ENCODE results near the gene OXGR1. TPM values are rescaled to one million over a fixed set of nuclear protein-coding genes. Genes with fewer than 3 reads are reported as not detected.

The OXGR1 gene
- total and polyA plus RNA-seq, 2 of the 4 experiments (the other 2 are of a cell fraction): not detected

DNA sequence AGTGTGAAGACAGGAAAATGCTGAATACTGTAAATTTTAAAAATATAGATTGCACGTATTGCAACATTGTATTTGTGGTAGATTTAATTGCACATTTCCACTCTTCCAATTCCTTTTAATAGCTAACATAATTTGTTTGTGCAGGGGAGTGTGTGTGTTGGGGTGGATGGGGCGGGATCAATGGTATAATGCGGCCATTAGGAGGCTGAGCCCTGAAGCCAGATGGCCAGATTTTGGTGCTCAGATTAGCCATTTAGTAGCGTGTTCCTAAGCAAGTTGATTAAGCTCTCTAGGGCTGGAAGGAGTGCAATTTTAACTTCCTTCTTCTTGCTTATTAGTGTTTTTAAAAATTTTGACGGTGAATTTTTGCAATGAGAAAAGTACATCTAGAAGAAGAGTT, 5.8 kb downstream of the OXGR1 start:
- no peak overlapping the region for H3K23ac ChIP-seq (ENCODE audit: low read depth, low read length)
- CTCF ChIA-PET: interaction anchor here (0.8 kb wide), 1 partner anchor 171 kb away, joined by 3 read pairs; no protein-coding TSS in a partner anchor

More for the DNA sequence above, 5.8 kb downstream of the OXGR1 start:
- in situ Hi-C loops (cut with MboI; ENCODE audit: low sequenced_read_pairs): no loop called here
- TF ChIP-seq NFE2L2 (IDR thresholded peaks at IDR 0.05; ENCODE audit: low read depth, low read length) (no peak), MAFK (IDR thresholded peaks at IDR 0.05; ENCODE audit: low read depth, low read length) (no peak), USF2 (IDR thresholded peaks at IDR 0.05; ENCODE audit: low read depth, low read length) (no peak), RAD21 (IDR thresholded peaks at IDR 0.05; ENCODE audit: low read length) (no peak), RCOR1 (IDR thresholded peaks at IDR 0.05; ENCODE audit: insufficient replicate concordance, low read length) (no peak), MAZ (IDR thresholded peaks at IDR 0.05; ENCODE audit: borderline replicate concordance, low read depth, low read length) (no peak), CHD1 (IDR thresholded peaks at IDR 0.05; ENCODE audit: low read depth, low read length) (no peak), RFX5 (IDR thresholded peaks at IDR 0.05; ENCODE audit: low read depth, low read length) (no peak), POLR2A (IDR thresholded peaks at IDR 0.05; ENCODE audit: low read depth, low read length) (no peak)
- TF ChIP-seq, protein P1, sequence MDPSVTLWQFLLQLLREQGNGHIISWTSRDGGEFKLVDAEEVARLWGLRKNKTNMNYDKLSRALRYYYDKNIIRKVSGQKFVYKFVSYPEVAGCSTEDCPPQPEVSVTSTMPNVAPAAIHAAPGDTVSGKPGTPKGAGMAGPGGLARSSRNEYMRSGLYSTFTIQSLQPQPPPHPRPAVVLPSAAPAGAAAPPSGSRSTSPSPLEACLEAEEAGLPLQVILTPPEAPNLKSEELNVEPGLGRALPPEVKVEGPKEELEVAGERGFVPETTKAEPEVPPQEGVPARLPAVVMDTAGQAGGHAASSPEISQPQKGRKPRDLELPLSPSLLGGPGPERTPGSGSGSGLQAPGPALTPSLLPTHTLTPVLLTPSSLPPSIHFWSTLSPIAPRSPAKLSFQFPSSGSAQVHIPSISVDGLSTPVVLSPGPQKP (IDR thresholded peaks at IDR 0.05; ENCODE audit: borderline replicate concordance, low read depth, low read length): no peak
- H3K4me3 ChIP-seq (ENCODE audit: insufficient read depth, low read depth, low read length): no peak overlapping the region
- H2BK5ac ChIP-seq (ENCODE audit: low read depth, low read length, poor library complexity, severe bottlenecking): no peak overlapping the region
- H3K27ac ChIP-seq (ENCODE audit: insufficient read depth, low read length): no peak overlapping the region
- no peak overlapping the region for H3K14ac ChIP-seq (replicated peaks; ENCODE audit: low read depth, low read length)
- H3K18ac ChIP-seq (ENCODE audit: low read depth, low read length): no peak overlapping the region
- no peak for ATAC-seq (ENCODE audit: low read depth)
- H3K4me2 ChIP-seq (ENCODE audit: low read depth, low read length): no peak overlapping the region
- H4K20me1 ChIP-seq (ENCODE audit: insufficient read depth, low read length): no peaks in the 10 kb centered on the region
- no TSS peak for BruUV-seq (replicated peaks)
- no peak overlapping the region for H4K5ac ChIP-seq (ENCODE audit: low read depth, low read length)
- H3K9ac ChIP-seq (ENCODE audit: low read depth, low read length): no peak overlapping the region
- POLR2A ChIA-PET (ENCODE audit: unreplicated experiment): no interaction called here
- no peaks in the 10 kb centered on the region for H3K4me1 ChIP-seq (ENCODE audit: control insufficient read depth, insufficient read depth, low read length)
- dilution Hi-C loops (cut with HindIII; ENCODE audit: low sequenced_read_pairs, unreplicated experiment): no loop called here
- H3K9me3 ChIP-seq (ENCODE audit: control insufficient read depth, insufficient read depth, low read length): no peaks in the 10 kb centered on the region
- H4K8ac ChIP-seq (ENCODE audit: low read depth in 2 of 2, low read length in 2 of 2): no peak overlapping the region
- H2BK15ac ChIP-seq (ENCODE audit: low read depth, low read length): no peak overlapping the region
- no peak overlapping the region for H2AFZ ChIP-seq (replicated peaks; ENCODE audit: low read length, poor library complexity)
- no peak for DNase-seq
- H2AK9ac ChIP-seq (replicated peaks; ENCODE audit: low read depth, low read length, poor library complexity): no peak overlapping the region
- H2BK20ac ChIP-seq (ENCODE audit: low read depth, low read length): no peak overlapping the region
- WGBS, 2 experiments (ENCODE audit: extremely low coverage in 2 of 2, insufficient read length in 1 of 2): no CpG with 5 or more reads among the region's 5 CpGs
- H3K9me1 ChIP-seq (ENCODE audit: insufficient read depth, low read length): no peaks in the 10 kb centered on the region
- no peak overlapping the region for H2AK5ac ChIP-seq (ENCODE audit: low read depth, low read length)
- no peak overlapping the region for H3K4ac ChIP-seq (ENCODE audit: low read depth, low read length)
- H2BK120ac ChIP-seq (ENCODE audit: low read depth, low read length): no peak overlapping the region
- no peaks in the 10 kb centered on the region for H3K36me3 ChIP-seq (ENCODE audit: control insufficient read depth, insufficient read depth, low read length)
- no peak overlapping the region for H3K56ac ChIP-seq (ENCODE audit: extremely low read depth, insufficient read depth, low read length)
- H3K79me1 ChIP-seq (ENCODE audit: low read depth in 1 of 2, low read length in 2 of 2): no peaks in the 10 kb centered on the region
- H3K27me3 ChIP-seq (ENCODE audit: control insufficient read depth, insufficient read depth, low read length): peaks cover 19% of the 10 kb centered on the region
- intact Hi-C loops (cut with micrococcal nuclease): no loop called here
- no peak overlapping the region for H4K91ac ChIP-seq (ENCODE audit: insufficient read depth, low read depth, low read length)
